Esophagus muscularis mucosa (tissue), 3 donors: ENCODE data around the gene CAMK2N1.

Source experiments
- POLR2A ChIP-seq: fragments of 450-650 bp; IDR thresholded peaks from one replicate; pipeline ENCODE4 v1.6.1; 2017; ENCODE audit warnings: antibody characterized with exemption, moderate library complexity, mild to moderate bottlenecking, low read depth
- TF ChIP-seq, protein P1 (sequence below), 3 experiments: fragments of 200-600 bp in 2 of 3; fragments of 450-650 bp in 1 of 3; sonication (generic) in 2 of 3; IDR thresholded peaks; one replicate each; pipeline ENCODE4 v1.5.1; 2017 to 2019; ENCODE audit warnings: antibody characterized with exemption in 3 of 3, mild to moderate bottlenecking in 2 of 3, moderate library complexity in 1 of 3

- TF ChIP-seq, protein P1, sequence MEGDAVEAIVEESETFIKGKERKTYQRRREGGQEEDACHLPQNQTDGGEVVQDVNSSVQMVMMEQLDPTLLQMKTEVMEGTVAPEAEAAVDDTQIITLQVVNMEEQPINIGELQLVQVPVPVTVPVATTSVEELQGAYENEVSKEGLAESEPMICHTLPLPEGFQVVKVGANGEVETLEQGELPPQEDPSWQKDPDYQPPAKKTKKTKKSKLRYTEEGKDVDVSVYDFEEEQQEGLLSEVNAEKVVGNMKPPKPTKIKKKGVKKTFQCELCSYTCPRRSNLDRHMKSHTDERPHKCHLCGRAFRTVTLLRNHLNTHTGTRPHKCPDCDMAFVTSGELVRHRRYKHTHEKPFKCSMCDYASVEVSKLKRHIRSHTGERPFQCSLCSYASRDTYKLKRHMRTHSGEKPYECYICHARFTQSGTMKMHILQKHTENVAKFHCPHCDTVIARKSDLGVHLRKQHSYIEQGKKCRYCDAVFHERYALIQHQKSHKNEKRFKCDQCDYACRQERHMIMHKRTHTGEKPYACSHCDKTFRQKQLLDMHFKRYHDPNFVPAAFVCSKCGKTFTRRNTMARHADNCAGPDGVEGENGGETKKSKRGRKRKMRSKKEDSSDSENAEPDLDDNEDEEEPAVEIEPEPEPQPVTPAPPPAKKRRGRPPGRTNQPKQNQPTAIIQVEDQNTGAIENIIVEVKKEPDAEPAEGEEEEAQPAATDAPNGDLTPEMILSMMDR (IDR thresholded peaks at IDR 0.05), result no peak
- no peak for TF ChIP-seq POLR2A
Measured at GRCh38 chr1:20439282-20439681, 46.7 kb downstream of the CAMK2N1 start.
